Stomach (tissue), 9 donors: ENCODE data around the gene CNTN5. TPM values are rescaled to one million over a fixed set of nuclear protein-coding genes. Genes with fewer than 3 reads are reported as not detected.

Experiments used
- DNase-seq, 2 donors: peaks; one replicate each; pipeline versions ENCODE4 v3.0.0 to v3.0.0-alpha.2; 2013 to 2019
- H3K27ac ChIP-seq, 5 donors: fragments of 200-600 bp in 4 of 5; sonication (generic) in 4 of 5; one replicate each; pipeline ENCODE4 v1.5.1; 2013 to 2019; ENCODE audit warnings: mild to moderate bottlenecking in 1 of 5, moderate library complexity in 1 of 5
- H3K27me3 ChIP-seq, 3 donors: fragments of 200-600 bp; sonication (generic); one replicate each; pipeline ENCODE4 v1.5.1; 2017 to 2019; ENCODE audit warnings: mixed run types in 1 of 3
- H3K36me3 ChIP-seq, 4 donors: fragments of 200-600 bp; sonication (generic); 1 replicate in 3 of 4; 2 replicates in 1 of 4; pipeline ENCODE4 v1.5.1; 2016 to 2019
- H3K4me1 ChIP-seq, 4 donors: fragments of 200-600 bp; sonication (generic); one replicate each; pipeline ENCODE4 v1.5.1; 2016 to 2019
- H3K4me3 ChIP-seq, 4 donors: fragments of 200-600 bp; sonication (generic) in 3 of 4; one replicate each; pipeline ENCODE4 v1.5.1; 2016 to 2019; ENCODE audit warnings: mild to moderate bottlenecking in 1 of 4
- H3K9me3 ChIP-seq, 4 donors: fragments of 200-600 bp; sonication (generic); one replicate each; pipeline ENCODE4 v1.5.1; 2016 to 2019
- CTCF ChIP-seq, 7 experiments: fragments of 450-650 bp in 4 of 7; fragments of 200-600 bp in 3 of 7; sonication (generic) in 3 of 7; IDR thresholded peaks; one replicate each; pipeline ENCODE4 v1.5.1; 2016 to 2019; ENCODE audit warnings: antibody characterized with exemption in 7 of 7, control low read depth in 2 of 7, mild to moderate bottlenecking in 1 of 7
- EP300 ChIP-seq: sonication (generic); formaldehyde crosslinking; IDR thresholded peaks from one replicate; pipeline ENCODE4 v1.6.1; 2017; ENCODE audit warnings: antibody characterized with exemption
- POLR2A ChIP-seq, 4 donors: fragments of 450-650 bp; IDR thresholded peaks; one replicate each; pipeline ENCODE4 v1.6.1; 2016; ENCODE audit warnings: antibody characterized with exemption in 4 of 4, control low read depth in 2 of 4, mild to moderate bottlenecking in 1 of 4, moderate library complexity in 1 of 4
- POLR2AphosphoS5 ChIP-seq, 3 donors: sonication (generic); formaldehyde crosslinking; IDR thresholded peaks; one replicate each; pipeline ENCODE4 v1.6.1; 2016; ENCODE audit warnings: antibody characterized with exemption in 3 of 3
- WGBS, 5 donors: extraction: QIAGEN DNeasy Blood & Tissue Kit in 3 of 5; methylation state at CpG; one replicate each; pipeline versions ENCODE4 v1.1.5 to v1.1.7; 2013 to 2018; 5-methylcytosine and 5-hydroxymethylcytosine counted together
- intact Hi-C: fragments of 100-400 bp; cut with DNase I; formaldehyde crosslinking; loops from one replicate; pipeline ENCODE4 v1.15.1; 2023; ENCODE audit warnings: low total_unique reads
- polyA plus RNA-seq, 3 donors: library from polyadenylated mRNA; stranded (reverse); fragments of 200-250 nt; gene quantifications; one replicate each; pipeline ENCODE4 v1.2.3, GENCODE V29; 2013
- total RNA-seq, 5 donors: library from RNA; depleted of rRNA; stranded (reverse); fragments of >200 nt; gene quantifications; one replicate each; pipeline versions ENCODE4 v1.1.0 to v1.2.3, GENCODE V29; 2014 to 2016
- donor health status: healthy with polysubstance abuse.
- donor health status: Bipolar disorder and iron deficiency.
- donor health status: healthy.

The CNTN5 gene
- total and polyA plus RNA-seq, 8 donors: 0.05 to 9.9 TPM; not detected in 6

- no peak overlapping the region for H3K4me3 ChIP-seq
- no peaks in the 10 kb centered on the region for H3K27me3 ChIP-seq
- no peak for DNase-seq
- peaks cover 0 to 7% (median 4%) of the 10 kb centered on the region in 4 donors for H3K9me3 ChIP-seq
- intact Hi-C loops: no loop called here
- no peak overlapping the region for H3K27ac ChIP-seq
- no peak for TF ChIP-seq EP300
- no peak for TF ChIP-seq POLR2AphosphoS5 (IDR thresholded peaks at IDR 0.05)
- no peak for TF ChIP-seq POLR2A (IDR thresholded peaks at IDR 0.05)
- TF ChIP-seq CTCF (IDR thresholded peaks at IDR 0.05): no peak
- H3K4me1 ChIP-seq: no peaks in the 10 kb centered on the region
- no peaks in the 10 kb centered on the region for H3K36me3 ChIP-seq
Measured at GRCh38 chr11:99934008-99934407, 913.3 kb downstream of the CNTN5 start.

DNA sequence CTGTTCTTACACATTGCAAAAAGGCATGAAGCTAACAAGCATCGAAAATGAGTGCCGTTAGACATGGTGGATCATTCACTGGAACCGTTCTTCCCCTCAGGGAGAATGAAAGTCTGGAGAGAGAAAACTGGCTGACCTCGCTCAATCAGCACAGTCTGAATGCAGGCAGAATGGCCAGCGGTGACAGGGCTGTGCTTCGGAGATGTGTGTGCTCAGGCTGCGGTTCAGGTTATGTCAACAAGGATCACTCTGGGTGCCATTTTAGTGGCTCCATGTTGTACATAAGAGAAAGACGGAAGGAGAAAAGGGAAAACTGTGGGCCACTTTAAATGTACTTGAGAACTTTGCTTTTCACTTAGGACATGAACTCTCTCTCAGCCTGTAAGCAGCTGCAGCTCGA is 916.6 kb downstream of the CNTN5 start:
- no peaks in the 10 kb centered on the region for H3K4me1 ChIP-seq
- H3K27me3 ChIP-seq: no peaks in the 10 kb centered on the region
- no peaks in the 10 kb centered on the region for H3K36me3 ChIP-seq
- 57 to 73% (median 66%) methylated on average over 9 of the region's 9 CpGs for WGBS, 5 donors
- no peak overlapping the region for H3K27ac ChIP-seq
- H3K9me3 ChIP-seq: no peaks in the 10 kb centered on the region
- DNase-seq: no peak
- intact Hi-C loops: no loop called here
- TF ChIP-seq POLR2A (IDR thresholded peaks at IDR 0.05) (no peak), EP300 (no peak), POLR2AphosphoS5 (IDR thresholded peaks at IDR 0.05) (no peak), CTCF (IDR thresholded peaks at IDR 0.05) (no peak)
- no peak overlapping the region for H3K4me3 ChIP-seq

DNA sequence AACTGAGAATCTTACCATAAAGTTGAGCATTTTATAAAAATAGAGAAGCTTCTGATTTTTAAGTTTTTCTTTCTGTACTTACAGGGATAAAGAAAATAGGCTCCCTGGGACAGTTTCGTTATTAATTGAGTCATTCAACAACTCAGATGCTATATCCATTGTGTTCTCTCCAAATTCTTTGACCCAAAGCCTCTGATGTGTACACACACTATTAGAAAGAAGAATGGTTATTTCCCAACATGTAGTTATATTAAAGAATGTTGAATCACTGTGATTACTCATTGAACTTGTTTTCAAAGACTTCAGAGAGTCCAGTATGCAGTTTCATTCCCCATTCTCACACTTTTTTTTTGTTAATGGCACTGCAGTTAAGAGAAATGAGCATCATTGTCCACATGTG is 932.1 kb downstream of the CNTN5 start:
- no peaks in the 10 kb centered on the region for H3K36me3 ChIP-seq
- intact Hi-C loops: no loop called here
- WGBS, 5 donors: 64 to 93% (median 84%) methylated on average over 1 of the region's 1 CpG
- no peak for DNase-seq
- peaks cover 0 to 3% (median 0%) of the 10 kb centered on the region in 4 donors for H3K9me3 ChIP-seq
- no peaks in the 10 kb centered on the region for H3K27me3 ChIP-seq
- no peaks in the 10 kb centered on the region for H3K4me1 ChIP-seq
- H3K4me3 ChIP-seq: no peak overlapping the region
- no peak overlapping the region for H3K27ac ChIP-seq
- TF ChIP-seq EP300: no peak
- TF ChIP-seq POLR2AphosphoS5 (IDR thresholded peaks at IDR 0.05): no peak
- TF ChIP-seq CTCF (IDR thresholded peaks at IDR 0.05): no peak
- no peak for TF ChIP-seq POLR2A (IDR thresholded peaks at IDR 0.05)

GRCh38 chr11:99960536-99960935 is 939.8 kb downstream of the CNTN5 start:
- 55 to 62% (median 57%) methylated on average over 3 of the region's 3 CpGs for WGBS, 5 donors

DNA sequence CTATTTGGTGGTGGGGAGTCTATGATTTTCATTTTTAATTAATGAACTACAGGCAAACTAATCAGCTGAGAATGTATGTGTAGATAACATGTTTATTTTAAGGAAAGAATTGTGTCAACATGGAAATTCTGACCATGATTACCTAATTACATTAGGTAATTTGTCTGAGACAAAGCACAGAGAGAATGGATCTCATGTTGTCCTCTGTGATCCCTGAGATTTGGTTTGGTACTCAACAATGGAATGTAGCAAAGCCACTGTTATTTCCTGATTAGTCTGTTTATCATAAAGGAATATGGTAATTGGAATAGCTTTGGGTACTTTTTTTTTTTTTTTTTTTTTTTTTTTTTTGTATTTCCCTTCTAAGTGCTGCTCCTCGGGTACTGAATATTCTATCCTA is 947.6 kb downstream of the CNTN5 start:
- TF ChIP-seq EP300 (no peak), POLR2AphosphoS5 (IDR thresholded peaks at IDR 0.05) (no peak), CTCF (IDR thresholded peaks at IDR 0.05) (no peak), POLR2A (IDR thresholded peaks at IDR 0.05) (no peak)
- DNase-seq: no peak
- Histone ChIP-seq H3K9me3 (no peaks in the 10 kb centered on the region), H3K36me3 (no peaks in the 10 kb centered on the region), H3K4me1 (no peaks in the 10 kb centered on the region), H3K27me3 (no peaks in the 10 kb centered on the region), H3K27ac (no peak overlapping the region), H3K4me3 (no peak overlapping the region)
- intact Hi-C loops: no loop called here
- WGBS, 5 donors: 53 to 75% (median 72%) methylated on average over 1 of the region's 1 CpG

More at GRCh38 chr11:99960536-99960935, 939.8 kb downstream of the CNTN5 start:
- intact Hi-C loops: no loop called here
- Histone ChIP-seq H3K4me3 (no peak overlapping the region), H3K27me3 (no peaks in the 10 kb centered on the region), H3K9me3 (peaks cover 0 to under 1% (median 0%) of the 10 kb centered on the region in 4 donors), H3K4me1 (no peaks in the 10 kb centered on the region), H3K36me3 (no peaks in the 10 kb centered on the region), H3K27ac (no peak overlapping the region)
- DNase-seq: no peak
- TF ChIP-seq POLR2A (IDR thresholded peaks at IDR 0.05): no peak
